HG03064 (cell line): ENCODE measurements around the gene SIK3.

Source experiments
- ATAC-seq: cut with Tn5 transposase; IDR thresholded peaks from one replicate; pipeline ENCODE4 v1.9.1; 2021; ENCODE audit warnings: low read depth; ENCODE audit not compliant: unreplicated experiment

The SIK3 gene

GRCh38 chr11:116833816-116834534 is 264.3 kb downstream of the SIK3 start:
- ATAC-seq: no peak

- ATAC-seq: no peak
Measured at GRCh38 chr11:116833491-116833815, 264.8 kb downstream of the SIK3 start.

- no peak for ATAC-seq
Measured at GRCh38 chr11:116832350-116833290, 265.6 kb downstream of the SIK3 start.

- no peak for ATAC-seq
Measured at GRCh38 chr11:116831790-116832349, 266.4 kb downstream of the SIK3 start.

GRCh38 chr11:116830184-116830912 is 267.9 kb downstream of the SIK3 start:
- ATAC-seq: no peak

GRCh38 chr11:116829525-116830183 is 268.6 kb downstream of the SIK3 start, which contains the start of gene APOC3:
Gene APOC3, plus strand, starts transcription at chr11:116829907. Its CDS starts 676 bp downstream, at chr11:116830583.
- no peak for ATAC-seq

- no peak for ATAC-seq
Measured at GRCh38 chr11:116828632-116829524, 269.4 kb downstream of the SIK3 start.

GRCh38 chr11:116827461-116827860 is 270.8 kb downstream of the SIK3 start:
- no peak for ATAC-seq

- no peak for ATAC-seq
Measured at GRCh38 chr11:116826751-116827431, 271.3 kb downstream of the SIK3 start.

GRCh38 chr11:116825854-116826750 is 272.1 kb downstream of the SIK3 start:
- ATAC-seq: no peak

GRCh38 chr11:116825434-116825833 is 272.8 kb downstream of the SIK3 start:
- no peak for ATAC-seq

- ATAC-seq: no peak
Measured at GRCh38 chr11:116823031-116823843, 275.0 kb downstream of the SIK3 start, which contains the start of gene APOA4. Gene APOA4, minus strand, starts transcription at chr11:116823304. Its CDS starts 113 bp downstream, at chr11:116823191.

GRCh38 chr11:116822575-116822974 is 275.7 kb downstream of the SIK3 start:
- no peak for ATAC-seq

GRCh38 chr11:116821050-116821918 is 276.9 kb downstream of the SIK3 start:
- no peak for ATAC-seq

GRCh38 chr11:116819049-116819448 is 279.2 kb downstream of the SIK3 start:
- ATAC-seq: no peak

- ATAC-seq: no peak
Measured at GRCh38 chr11:116814502-116814901, 283.7 kb downstream of the SIK3 start.
